CD8-positive, alpha-beta memory T cell (primary cell): ENCODE results near the gene OPCML. TPM values are rescaled to one million over a fixed set of nuclear protein-coding genes. Genes with fewer than 3 reads are reported as not detected.

Experiments
- CTCF ChIA-PET: fragments of 350-600 bp; sonication (Branson Sonifier 250); formaldehyde crosslinking; loops from one replicate; lab custom pipeline; 2021; ENCODE audit warnings: antibody characterized with exemption; lab: Charles Lee
- POLR2A ChIA-PET: fragments of 350-600 bp; sonication (Branson Sonifier 250); formaldehyde crosslinking; loops from one replicate; lab custom pipeline; 2021; ENCODE audit warnings: antibody characterized with exemption; lab: Charles Lee
- DNase-seq, 5 donors: peaks; one replicate each; pipeline versions ENCODE4 v3.0.0 to v3.0.0-alpha.2; 2020 to 2022; ENCODE audit warnings: mixed read lengths in 1 of 5
- H3K27ac ChIP-seq: one replicate; pipeline ENCODE4 v1.7.0; 2013; ENCODE audit warnings: low read depth, mild to moderate bottlenecking, low read length, moderate library complexity
- H3K27me3 ChIP-seq: 2 replicates; pipeline ENCODE4 v1.7.0; 2013; ENCODE audit warnings: low read length, mild to moderate bottlenecking; ENCODE audit not compliant: insufficient read depth, poor library complexity, severe bottlenecking
- H3K36me3 ChIP-seq: 2 replicates; pipeline ENCODE4 v1.7.0; 2013; ENCODE audit warnings: mild to moderate bottlenecking, low read length, moderate library complexity; ENCODE audit not compliant: insufficient read depth
- H3K4me1 ChIP-seq: 2 replicates; pipeline ENCODE4 v1.7.0; 2013; ENCODE audit warnings: mild to moderate bottlenecking, low read length, moderate library complexity; ENCODE audit not compliant: insufficient read depth
- H3K4me3 ChIP-seq: 2 replicates; pipeline ENCODE4 v1.7.0; 2013; ENCODE audit warnings: mild to moderate bottlenecking, low read length
- H3K9me3 ChIP-seq: 2 replicates; pipeline ENCODE4 v1.7.0; 2013; ENCODE audit warnings: mild to moderate bottlenecking, low read length
- H3K27ac Mint-ChIP-seq, 8 donors: one replicate each; pipeline ENCODE4 v1.8.0; 2020 to 2021; ENCODE audit warnings: mixed read lengths in 8 of 8, mild to moderate bottlenecking in 6 of 8, inconsistent platforms in 3 of 8, moderate library complexity in 3 of 8
- H3K27me3 Mint-ChIP-seq, 2 donors: one replicate each; pipeline ENCODE4 v1.8.0; 2020 to 2021; ENCODE audit warnings: mixed read lengths in 2 of 2, mild to moderate bottlenecking in 1 of 2, moderate library complexity in 1 of 2
- H3K36me3 Mint-ChIP-seq, 3 donors: one replicate each; pipeline ENCODE4 v1.8.0; 2020 to 2021; ENCODE audit warnings: mixed read lengths in 3 of 3, inconsistent platforms in 1 of 3, mild to moderate bottlenecking in 1 of 3
- H3K4me1 Mint-ChIP-seq, 3 donors: one replicate each; pipeline ENCODE4 v1.8.0; 2020 to 2021; ENCODE audit warnings: mixed read lengths in 3 of 3, inconsistent platforms in 1 of 3, mild to moderate bottlenecking in 1 of 3
- H3K4me3 Mint-ChIP-seq, 7 donors: one replicate each; pipeline ENCODE4 v1.8.0; 2020 to 2021; ENCODE audit warnings: mixed read lengths in 7 of 7, mild to moderate bottlenecking in 6 of 7, moderate library complexity in 4 of 7, inconsistent platforms in 2 of 7
- H3K9me3 Mint-ChIP-seq, 5 donors: one replicate each; pipeline ENCODE4 v1.8.0; 2020 to 2022; ENCODE audit warnings: mixed read lengths in 5 of 5, mild to moderate bottlenecking in 3 of 5, moderate library complexity in 2 of 5, inconsistent platforms in 1 of 5
- polyA plus RNA-seq: library from polyadenylated mRNA; unstranded; fragments of 300-500 nt; fragmentation: Illumina TruSeq; gene quantifications from one replicate; pipeline ENCODE4 v1.2.3, GENCODE V29; 2021
- total RNA-seq, 2 experiments: library from RNA; stranded (reverse); gene quantifications; one replicate each; pipeline ENCODE4 v1.2.3, GENCODE V29; 2021

Gene OPCML
- total and polyA plus RNA-seq, 3 experiments from 2014 or later = not detected

GRCh38 chr11:132734217-132734616 is 798.1 kb downstream of the OPCML start:
- Mint-ChIP-seq H3K36me3 (no peaks in the 10 kb centered on the region), H3K27me3 (no peaks in the 10 kb centered on the region), H3K27ac (no peak overlapping the region), H3K4me3 (no peak overlapping the region), H3K9me3 (peaks cover 2 to 8% (median 4%) of the 10 kb centered on the region in 5 donors), H3K4me1 (no peaks in the 10 kb centered on the region)
- CTCF ChIA-PET = no interaction called here
- Histone ChIP-seq H3K36me3 (no peaks in the 10 kb centered on the region), H3K4me1 (no peaks in the 10 kb centered on the region), H3K27me3 (no peaks in the 10 kb centered on the region), H3K9me3 (no peaks in the 10 kb centered on the region), H3K27ac (no peak overlapping the region), H3K4me3 (no peak overlapping the region)
- no peak for DNase-seq
- POLR2A ChIA-PET = no interaction called here

- peaks cover 0 to 4% (median 0%) of the 10 kb centered on the region in 3 donors for H3K36me3 Mint-ChIP-seq
- no peaks in the 10 kb centered on the region for H3K27me3 Mint-ChIP-seq
- Histone ChIP-seq H3K27me3 (no peaks in the 10 kb centered on the region), H3K27ac (no peak overlapping the region), H3K9me3 (no peaks in the 10 kb centered on the region), H3K4me1 (no peaks in the 10 kb centered on the region), H3K4me3 (no peak overlapping the region), H3K36me3 (no peaks in the 10 kb centered on the region)
- peaks cover 0 to 3% (median 2%) of the 10 kb centered on the region in 3 donors for H3K4me1 Mint-ChIP-seq
- no peak overlapping the region for H3K4me3 Mint-ChIP-seq
- POLR2A ChIA-PET = no interaction called here
- CTCF ChIA-PET = no interaction called here
- DNase-seq = no peak
- peaks cover 0 to 3% (median 2%) of the 10 kb centered on the region in 5 donors for H3K9me3 Mint-ChIP-seq
- no peak overlapping the region for H3K27ac Mint-ChIP-seq
Measured at GRCh38 chr11:132728026-132728425, 804.3 kb downstream of the OPCML start.

GRCh38 chr11:132721526-132721925 is 810.8 kb downstream of the OPCML start:
- H3K27me3 ChIP-seq = no peaks in the 10 kb centered on the region
- H3K4me1 ChIP-seq = peaks cover 8% of the 10 kb centered on the region
- no peak overlapping the region for H3K27ac ChIP-seq
- H3K36me3 ChIP-seq = no peaks in the 10 kb centered on the region
- ChIA-PET CTCF (no interaction called here), POLR2A (no interaction called here)
- DNase-seq = no peak
- Mint-ChIP-seq H3K4me1 (peaks cover 38 to 44% (median 42%) of the 10 kb centered on the region in 3 donors), H3K4me3 (peak overlapping the region in 2 of 7 donors; percentile 57 to 77), H3K36me3 (peaks cover 0 to 4% (median 2%) of the 10 kb centered on the region in 3 donors), H3K9me3 (peaks cover 0 to 4% (median 0%) of the 10 kb centered on the region in 5 donors), H3K27ac (peak overlapping the region in 2 of 8 donors; percentile 13 to 30), H3K27me3 (no peaks in the 10 kb centered on the region)
- no peaks in the 10 kb centered on the region for H3K9me3 ChIP-seq
- H3K4me3 ChIP-seq = no peak overlapping the region

- Mint-ChIP-seq H3K9me3 (peaks cover 0 to 2% (median 0%) of the 10 kb centered on the region in 5 donors), H3K4me1 (peaks cover 38 to 44% (median 42%) of the 10 kb centered on the region in 3 donors), H3K27ac (peak overlapping the region in 7 of 8 donors; percentile 75 to 96 (median 88)), H3K36me3 (peaks cover 0 to 4% (median 2%) of the 10 kb centered on the region in 3 donors), H3K4me3 (peak overlapping the region; percentile 64 to 89 (median 74)), H3K27me3 (no peaks in the 10 kb centered on the region)
- Histone ChIP-seq H3K4me1 (peaks cover 8% of the 10 kb centered on the region), H3K9me3 (no peaks in the 10 kb centered on the region), H3K36me3 (no peaks in the 10 kb centered on the region), H3K4me3 (no peak overlapping the region), H3K27me3 (no peaks in the 10 kb centered on the region), H3K27ac (no peak overlapping the region)
- peak in 2 of 5 donors; percentile 2 to 3 for DNase-seq
- POLR2A ChIA-PET = interaction anchor here (0.6 kb wide), 1 partner anchor 152 kb away, joined by 3 read pairs; no protein-coding TSS in a partner anchor
- CTCF ChIA-PET = no interaction called here
Measured at GRCh38 chr11:132719684-132720083, 812.6 kb downstream of the OPCML start.

- Mint-ChIP-seq H3K4me1 (peaks cover 38 to 47% (median 42%) of the 10 kb centered on the region in 3 donors), H3K36me3 (peaks cover 0 to 2% (median 0%) of the 10 kb centered on the region in 3 donors), H3K27me3 (no peaks in the 10 kb centered on the region), H3K4me3 (peak overlapping the region; percentile 64 to 89 (median 74)), H3K9me3 (peaks cover 0 to 2% (median 0%) of the 10 kb centered on the region in 5 donors), H3K27ac (peak overlapping the region; percentile 12 to 96 (median 87))
- Histone ChIP-seq H3K9me3 (no peaks in the 10 kb centered on the region), H3K4me3 (no peak overlapping the region), H3K27ac (no peak overlapping the region), H3K4me1 (peaks cover 8% of the 10 kb centered on the region), H3K36me3 (no peaks in the 10 kb centered on the region), H3K27me3 (no peaks in the 10 kb centered on the region)
- ChIA-PET CTCF (no interaction called here), POLR2A (interaction anchor here (0.6 kb wide), 1 partner anchor 151 kb away, joined by 3 read pairs; no protein-coding TSS in a partner anchor)
- peak; percentile 5 to 73 (median 60) for DNase-seq
Measured at GRCh38 chr11:132718711-132719671, 813.3 kb downstream of the OPCML start.

GRCh38 chr11:132717824-132718223 is 814.5 kb downstream of the OPCML start:
- ChIA-PET POLR2A (no interaction called here), CTCF (no interaction called here)
- Histone ChIP-seq H3K36me3 (no peaks in the 10 kb centered on the region), H3K4me3 (no peak overlapping the region), H3K4me1 (peaks cover 8% of the 10 kb centered on the region), H3K9me3 (no peaks in the 10 kb centered on the region), H3K27ac (no peak overlapping the region), H3K27me3 (no peaks in the 10 kb centered on the region)
- peaks cover 0 to 8% (median 2%) of the 10 kb centered on the region in 5 donors for H3K9me3 Mint-ChIP-seq
- H3K4me3 Mint-ChIP-seq = peak overlapping the region in 4 of 7 donors; percentile 13 to 63 (median 54)
- H3K4me1 Mint-ChIP-seq = peaks cover 38 to 42% (median 39%) of the 10 kb centered on the region in 3 donors
- peaks cover 0 to 2% (median 0%) of the 10 kb centered on the region in 3 donors for H3K36me3 Mint-ChIP-seq
- H3K27me3 Mint-ChIP-seq = no peaks in the 10 kb centered on the region
- DNase-seq = peak in 1 of 5 donors; percentile 3
- H3K27ac Mint-ChIP-seq = peak overlapping the region in 7 of 8 donors; percentile 52 to 96 (median 81)

GRCh38 chr11:132716037-132716436 is 816.3 kb downstream of the OPCML start:
- Mint-ChIP-seq H3K27me3 (no peaks in the 10 kb centered on the region), H3K4me3 (no peak overlapping the region), H3K36me3 (no peaks in the 10 kb centered on the region), H3K9me3 (peaks cover 0 to 8% (median 0%) of the 10 kb centered on the region in 5 donors), H3K27ac (peak overlapping the region in 3 of 8 donors; percentile 14 to 90 (median 66)), H3K4me1 (peaks cover 28 to 37% (median 31%) of the 10 kb centered on the region in 3 donors)
- H3K27me3 ChIP-seq = no peaks in the 10 kb centered on the region
- ChIA-PET CTCF (no interaction called here), POLR2A (no interaction called here)
- no peak overlapping the region for H3K4me3 ChIP-seq
- no peaks in the 10 kb centered on the region for H3K36me3 ChIP-seq
- DNase-seq = no peak
- no peaks in the 10 kb centered on the region for H3K9me3 ChIP-seq
- peaks cover 8% of the 10 kb centered on the region for H3K4me1 ChIP-seq
- H3K27ac ChIP-seq = no peak overlapping the region
